H1 (cell line): ENCODE data around the gene SNED1. TPM values are rescaled to one million over a fixed set of nuclear protein-coding genes. Genes with fewer than 3 reads are reported as not detected.

Experiments
- BACH1 ChIP-seq: IDR thresholded peaks from 2 replicates; pipeline ENCODE4 v1.6.1; 2012; ENCODE audit warnings: low read length, improper control_type of control experiment
- BCL11A ChIP-seq, 2 experiments: IDR thresholded peaks; one replicate each; pipeline ENCODE4 v1.6.1; 2011; ENCODE audit warnings: low read depth in 2 of 2, low read length in 2 of 2, mild to moderate bottlenecking in 2 of 2
- CBX8 ChIP-seq: fragments of 300-800, 300-1000 bp; sonication (generic); IDR thresholded peaks from 2 replicates; pipeline ENCODE4 v1.7.1; 2016; ENCODE audit warnings: low read depth, low read length, borderline replicate concordance
- CTBP2 ChIP-seq: IDR thresholded peaks from 2 replicates; pipeline ENCODE4 v1.7.0; 2011; ENCODE audit warnings: borderline replicate concordance, mild to moderate bottlenecking, moderate library complexity, mixed read lengths, low read length; ENCODE audit not compliant: insufficient read depth, insufficient read length
- GABPA ChIP-seq: IDR thresholded peaks from 2 replicates; pipeline ENCODE4 v1.6.1; 2011; ENCODE audit warnings: mild to moderate bottlenecking, low read length, moderate library complexity, borderline replicate concordance; ENCODE audit not compliant: insufficient read depth
- JUND ChIP-seq: IDR thresholded peaks from 2 replicates; pipeline ENCODE4 v1.6.1; 2011; ENCODE audit warnings: mild to moderate bottlenecking, improper control_type of control experiment, low read length
- KDM4A ChIP-seq: IDR thresholded peaks from one replicate; pipeline ENCODE4 v1.7.1; 2012; ENCODE audit warnings: low read depth, mild to moderate bottlenecking, moderate library complexity, low read length, inconsistent platforms; ENCODE audit not compliant: severe bottlenecking
- MAX ChIP-seq: IDR thresholded peaks from 2 replicates; pipeline ENCODE4 v1.6.1; 2012; ENCODE audit warnings: inconsistent platforms
- RNF2 ChIP-seq: fragments of 200-900, 300-1000 bp; sonication (generic); IDR thresholded peaks from 2 replicates; pipeline ENCODE4 v1.7.1; 2016; ENCODE audit warnings: borderline replicate concordance, low read depth, mild to moderate bottlenecking, antibody characterized with exemption, low read length; ENCODE audit not compliant: poor library complexity, severe bottlenecking; ENCODE audit errors: missing control alignments
- TBP ChIP-seq: IDR thresholded peaks from 2 replicates; pipeline ENCODE4 v1.6.1; 2011; ENCODE audit warnings: low read depth, low read length, improper control_type of control experiment
- YY1 ChIP-seq: IDR thresholded peaks from 2 replicates; pipeline ENCODE4 v1.6.1; 2011; ENCODE audit warnings: low read depth, mild to moderate bottlenecking, low read length
- polyA plus RNA-seq, 7 experiments: library from polyadenylated mRNA; depleted of rRNA in 3 of 7; stranded (reverse) in 5 of 7; unstranded in 2 of 7; fragments of >200 nt in 5 of 7; fragments of 200-250 nt in 2 of 7; gene quantifications; 1 replicate in 5 of 7; 2 replicates in 1 of 7; 4 replicates in 1 of 7; pipeline versions ENCODE4 v1.2.1 to v1.2.3, GENCODE V29; 2011 to 2013; ENCODE audit warnings: missing spikeins in 2 of 7, mixed read lengths in 2 of 7
- total RNA-seq: library from RNA; stranded (reverse); fragmentation: NEBNext Ultra II Directional; extraction: Animal tissue kit (Norgen Biotek cat#: 25700); gene quantifications from 2 replicates; pipeline ENCODE4 v1.2.1, GENCODE V29; 2021

The SNED1 gene
- total and polyA plus RNA-seq, 2 of the 8 experiments (the other 6 are each of a cell fraction or from before 2014, with no cell fraction given), result 1.9 TPM

- TF ChIP-seq RNF2 (no peak), CBX8 (no peak), JUND (no peak), MAX (no peak), GABPA (no peak), BCL11A (IDR thresholded peaks at IDR 0.05; ENCODE audit: low read depth in 2 of 2, low read length in 2 of 2) (no peak), CTBP2 (no peak), BACH1 (no peak), TBP (no peak), KDM4A (no peak), YY1 (no peak)
- TF ChIP-seq, all 59 proteins: peak for 0
These were observed 12.3 kb downstream of the SNED1 start (continued) for GRCh38 chr2:241010531-241011295.
